ENCODE results near the gene ISM2. TPM values are rescaled to one million over a fixed set of nuclear protein-coding genes. Genes with fewer than 3 reads are reported as not detected.
"Not testable (repeated sequence)": the region's sequence is repeated elsewhere in the genome, so short reads cannot be mapped to it uniquely, and the experiment has no call there.

The ISM2 gene
- polyA plus RNA-seq, 1 donor from 2014 or later = 1.4 TPM

- not testable (repeated sequence) for H3K4me2 ChIP-seq (ENCODE audit: low read length); H3K4me3 ChIP-seq (ENCODE audit: low read length); H4K20me1 ChIP-seq (ENCODE audit: insufficient read depth); H3K27ac ChIP-seq (ENCODE audit: low read length); H3K27me3 ChIP-seq (ENCODE audit: insufficient read depth, low read depth, low read length); H3F3A ChIP-seq (ENCODE audit: insufficient read depth, low read length, poor library complexity, severe bottlenecking); H3K9ac ChIP-seq (ENCODE audit: low read length); H3K9me2 ChIP-seq (ENCODE audit: insufficient read depth, low read length); H3K9me3 ChIP-seq (ENCODE audit: low read length); H3K79me2 ChIP-seq (replicated peaks; ENCODE audit: insufficient read depth, low read length); H2AFZ ChIP-seq (ENCODE audit: low read depth, low read length); H3K36me3 ChIP-seq (ENCODE audit: insufficient read depth, low read length)
Observed at GRCh38 chr14:77545171-77545570, 46.6 kb upstream of the ISM2 start.

DNA sequence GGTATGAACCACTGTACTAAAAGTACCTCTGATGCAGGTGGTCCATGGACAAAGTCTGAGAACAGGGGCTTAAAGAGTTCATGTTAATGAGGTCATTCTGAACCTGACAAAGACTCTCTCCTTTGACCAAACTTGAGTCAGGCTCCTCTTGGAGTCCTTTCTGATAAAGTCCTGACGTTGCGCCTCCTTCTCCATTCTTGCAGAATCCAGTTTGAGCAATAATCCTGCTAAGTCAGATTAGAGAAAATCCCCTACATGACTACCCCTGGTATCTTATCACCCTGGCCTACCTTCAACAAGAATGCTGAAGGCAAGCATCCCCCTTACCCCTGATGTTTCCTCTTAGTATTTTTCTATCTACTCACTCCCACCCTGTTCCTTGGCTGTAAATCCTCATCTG, 46.0 kb upstream of the ISM2 start:
- Histone ChIP-seq H3K79me2 (replicated peaks; ENCODE audit: insufficient read depth, low read length) (no peaks in the 10 kb centered on the region), H4K20me1 (ENCODE audit: insufficient read depth) (no peaks in the 10 kb centered on the region), H2AFZ (ENCODE audit: low read depth, low read length) (no peak overlapping the region), H3K4me2 (ENCODE audit: low read length) (no peak overlapping the region), H3K36me3 (ENCODE audit: insufficient read depth, low read length) (no peaks in the 10 kb centered on the region), H3K9me2 (ENCODE audit: insufficient read depth, low read length) (no peaks in the 10 kb centered on the region), H3K4me3 (ENCODE audit: low read length) (no peak overlapping the region), H3K27ac (ENCODE audit: low read length) (no peak overlapping the region), H3K27me3 (ENCODE audit: insufficient read depth, low read depth, low read length) (no peaks in the 10 kb centered on the region), H3K9ac (ENCODE audit: low read length) (no peak overlapping the region), H3F3A (ENCODE audit: insufficient read depth, low read length, poor library complexity, severe bottlenecking) (no peaks in the 10 kb centered on the region), H3K9me3 (ENCODE audit: low read length) (no peaks in the 10 kb centered on the region)
- no peak for TF ChIP-seq RAD21 (conservative IDR thresholded peaks at IDR 0.05)
- no peak for TF ChIP-seq MXI1 (conservative IDR thresholded peaks at IDR 0.05; ENCODE audit: poor library complexity, severe bottlenecking)
- TF ChIP-seq CTCF (IDR thresholded peaks at IDR 0.05; ENCODE audit: poor library complexity, severe bottlenecking) = no peak
- no peak for TF ChIP-seq EZH2 (IDR thresholded peaks at IDR 0.05; ENCODE audit: borderline replicate concordance, insufficient read depth, low read length, poor library complexity, severe bottlenecking)
- TF ChIP-seq POLR2AphosphoS5 (IDR thresholded peaks at IDR 0.05) = no peak
- no peak for TF ChIP-seq REST (IDR thresholded peaks at IDR 0.05; ENCODE audit: borderline replicate concordance)
- no peak for TF ChIP-seq SMC3 (conservative IDR thresholded peaks at IDR 0.05; ENCODE audit: poor library complexity)

GRCh38 chr14:77543637-77544334, 45.2 kb upstream of the ISM2 start:
- Histone ChIP-seq H3K27ac (ENCODE audit: low read length) (no peak overlapping the region), H3F3A (ENCODE audit: insufficient read depth, low read length, poor library complexity, severe bottlenecking) (no peaks in the 10 kb centered on the region), H3K27me3 (ENCODE audit: insufficient read depth, low read depth, low read length) (no peaks in the 10 kb centered on the region), H4K20me1 (ENCODE audit: insufficient read depth) (no peaks in the 10 kb centered on the region), H3K36me3 (ENCODE audit: insufficient read depth, low read length) (no peaks in the 10 kb centered on the region), H3K9me3 (ENCODE audit: low read length) (no peaks in the 10 kb centered on the region), H3K4me2 (ENCODE audit: low read length) (no peak overlapping the region), H2AFZ (ENCODE audit: low read depth, low read length) (no peak overlapping the region), H3K79me2 (replicated peaks; ENCODE audit: insufficient read depth, low read length) (no peaks in the 10 kb centered on the region), H3K9ac (ENCODE audit: low read length) (no peak overlapping the region), H3K9me2 (ENCODE audit: insufficient read depth, low read length) (no peaks in the 10 kb centered on the region), H3K4me3 (ENCODE audit: low read length) (no peak overlapping the region)
- TF ChIP-seq RAD21 (conservative IDR thresholded peaks at IDR 0.05) (no peak), POLR2AphosphoS5 (IDR thresholded peaks at IDR 0.05) (no peak), SMC3 (conservative IDR thresholded peaks at IDR 0.05; ENCODE audit: poor library complexity) (no peak), EP300 (conservative IDR thresholded peaks at IDR 0.05; ENCODE audit: poor library complexity, severe bottlenecking) (no peak), TAF1 (IDR thresholded peaks at IDR 0.05; ENCODE audit: low read depth) (no peak), REST (IDR thresholded peaks at IDR 0.05; ENCODE audit: borderline replicate concordance) (no peak), EZH2 (IDR thresholded peaks at IDR 0.05; ENCODE audit: borderline replicate concordance, insufficient read depth, low read length, poor library complexity, severe bottlenecking) (no peak), MXI1 (conservative IDR thresholded peaks at IDR 0.05; ENCODE audit: poor library complexity, severe bottlenecking) (no peak), CTCF (IDR thresholded peaks at IDR 0.05; ENCODE audit: poor library complexity, severe bottlenecking) (no peak)
